Activated CD4-positive, alpha-beta T cell treated with anti-CD3 and anti-CD28 coated beads, Interleukin-2, Interleukin-6, amounts not matched to agents 100 ng/mL and 50 ng/mL, durations not matched to agents 16 hours and 8 hours (primary cell): Measurements from ENCODE around the gene ATP11C.

ENCODE experiments used
- DNase-seq: peaks from one replicate; pipeline ENCODE4 v3.0.0-alpha.2; 2020

Gene ATP11C

GRCh38 chrX:139802048-139802447 lies 130.8 kb downstream of the ATP11C start:
- DNase-seq, result no peak

- no peak for DNase-seq
Observed at GRCh38 chrX:139801397-139801813, 131.4 kb downstream of the ATP11C start.

GRCh38 chrX:139798701-139799100 lies 134.2 kb downstream of the ATP11C start:
- DNase-seq, result no peak

- DNase-seq, result peak; percentile 26
Observed at GRCh38 chrX:139795196-139795595, 137.7 kb downstream of the ATP11C start.

- no peak for DNase-seq
Observed at GRCh38 chrX:139787601-139788000, 145.3 kb downstream of the ATP11C start.

DNA sequence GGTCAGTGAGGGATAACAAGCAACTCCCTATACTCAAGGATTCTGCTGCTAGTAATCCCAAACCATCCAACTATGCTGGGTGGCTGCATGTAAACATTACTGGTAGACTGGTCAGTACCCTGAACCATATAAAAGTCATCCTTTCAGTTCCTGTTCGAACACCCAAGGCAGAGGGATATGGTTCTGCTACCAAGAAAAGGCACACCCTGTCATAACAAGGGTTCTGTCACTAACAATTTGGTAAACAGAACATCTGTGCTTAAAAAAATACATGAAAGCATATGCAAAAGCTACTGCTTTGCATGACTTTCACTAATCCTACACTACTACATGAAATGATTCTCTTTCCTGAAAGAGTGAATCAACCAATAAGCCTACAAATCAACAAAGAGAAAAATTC lies 148.0 kb downstream of the ATP11C start:
- DNase-seq, result no peak

GRCh38 chrX:139783959-139784358 lies 148.9 kb downstream of the ATP11C start:
- DNase-seq, result no peak

DNA sequence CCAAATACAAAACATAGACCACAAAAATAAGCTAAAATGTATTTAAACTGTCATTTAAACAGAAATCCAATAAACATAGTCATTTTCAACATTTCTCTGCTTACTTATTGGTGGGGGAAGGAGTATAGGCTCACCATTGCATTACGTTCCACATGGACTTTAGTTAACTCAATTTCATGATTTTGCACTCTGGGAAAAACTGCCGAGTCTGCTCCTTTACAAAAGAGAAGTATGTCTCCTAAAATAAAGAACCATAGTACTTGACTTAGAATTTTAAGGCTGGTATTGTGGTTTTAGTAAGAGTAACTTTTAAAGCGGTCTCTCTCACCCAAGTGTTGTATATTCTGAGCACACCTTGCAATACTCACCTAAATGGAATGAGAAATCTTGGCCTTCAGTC lies 149.8 kb downstream of the ATP11C start:
- no peak for DNase-seq

DNA sequence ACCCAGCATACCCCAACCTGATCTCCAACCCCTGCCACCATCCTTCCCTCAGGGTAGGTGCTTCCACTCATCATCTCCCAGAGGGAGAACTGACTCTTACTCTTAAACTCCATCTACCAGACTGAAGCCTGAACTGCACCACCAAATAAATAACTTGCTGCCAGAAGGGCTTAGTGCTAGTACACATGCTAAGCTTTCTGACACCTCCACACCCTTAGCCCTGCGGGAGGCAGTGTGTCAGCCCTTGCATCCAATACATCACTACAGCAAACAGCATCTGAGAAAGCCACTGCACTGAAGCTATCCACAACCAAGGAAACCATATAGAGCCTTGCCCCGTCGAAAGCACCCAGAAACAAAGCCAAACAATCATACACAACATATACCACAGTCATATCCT lies 156.3 kb downstream of the ATP11C start:
- DNase-seq, result no peak

GRCh38 chrX:139770366-139770765 lies 162.5 kb downstream of the ATP11C start:
- no peak for DNase-seq

DNA sequence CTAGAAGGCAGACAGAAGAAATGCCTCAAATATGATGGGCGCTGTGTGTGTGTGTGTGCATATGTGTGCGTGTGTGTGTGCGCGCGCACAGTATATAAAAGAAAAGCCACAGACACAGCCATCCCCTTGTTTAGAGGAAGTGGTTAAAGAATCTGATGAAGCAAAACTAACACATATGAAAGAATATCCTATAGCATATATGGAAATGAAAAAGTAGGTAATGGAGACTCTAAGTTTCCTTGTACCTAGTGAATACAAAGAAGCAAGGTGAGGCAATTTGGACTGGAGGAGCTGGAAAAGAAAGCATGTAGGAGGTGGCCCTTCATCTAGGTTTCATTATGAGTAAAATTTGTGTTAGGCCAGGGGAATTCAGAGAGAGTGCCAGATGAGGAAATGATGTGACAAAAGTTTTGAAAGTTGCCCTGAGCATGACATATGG lies 166.3 kb downstream of the ATP11C start:
- peak; percentile 39 for DNase-seq

DNA sequence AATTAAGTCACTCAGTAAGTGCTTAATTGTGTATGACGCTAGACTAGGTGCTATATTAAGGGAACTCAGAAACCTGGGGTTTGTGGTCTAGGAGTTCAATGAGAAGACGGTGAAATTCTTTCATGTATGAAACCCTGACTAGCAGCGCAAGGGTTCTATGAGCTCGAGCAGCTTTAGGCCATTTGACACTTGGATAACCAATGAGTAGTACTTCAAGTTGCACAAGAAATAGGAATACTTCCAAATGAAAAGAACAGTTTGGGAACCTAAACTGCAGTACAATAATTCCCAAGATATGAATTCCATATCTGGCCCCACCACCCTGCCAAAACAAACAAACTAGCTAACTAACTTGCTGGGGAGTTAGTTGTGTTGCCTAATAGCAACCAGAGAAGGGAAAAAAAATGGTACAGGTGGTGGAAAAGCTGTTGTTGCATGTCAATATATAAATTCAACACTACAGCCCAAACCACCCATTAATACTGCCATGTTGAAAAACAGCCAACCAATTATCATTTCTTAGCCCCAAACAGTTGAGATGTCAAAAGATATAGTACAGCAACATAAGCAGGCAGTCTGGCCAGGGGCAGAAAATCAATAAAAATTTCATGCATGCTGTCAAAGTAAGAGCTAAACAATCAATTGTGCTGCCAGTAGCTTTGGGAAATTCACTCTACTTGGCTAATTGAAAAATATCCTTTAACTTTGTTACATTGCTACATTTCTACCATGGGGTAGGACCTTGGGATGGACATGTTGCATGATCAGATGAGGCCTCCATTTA lies 170.3 kb downstream of the ATP11C start:
- no peak for DNase-seq

DNA sequence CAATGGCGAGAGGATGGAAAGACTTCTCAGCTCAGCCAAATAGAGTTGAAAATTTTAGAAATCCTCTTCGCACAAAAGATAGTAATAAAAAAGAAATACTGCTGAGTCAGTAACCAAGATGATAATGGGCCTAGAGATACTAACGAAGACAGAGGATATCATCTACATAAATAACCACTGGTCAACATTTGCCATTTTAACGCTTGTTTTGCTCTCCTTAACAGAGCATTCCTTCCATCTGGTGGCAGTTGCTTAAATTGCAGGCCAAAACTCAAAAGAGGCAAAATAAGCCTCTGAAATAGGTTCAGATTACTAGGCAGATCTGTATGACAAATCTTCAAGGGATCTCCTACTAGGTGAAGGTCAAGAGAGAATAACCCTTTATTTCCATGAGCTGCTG lies 173.2 kb downstream of the ATP11C start:
- peak; percentile 12 for DNase-seq

- no peak for DNase-seq
Observed at GRCh38 chrX:139758809-139759208, 174.0 kb downstream of the ATP11C start.

DNA sequence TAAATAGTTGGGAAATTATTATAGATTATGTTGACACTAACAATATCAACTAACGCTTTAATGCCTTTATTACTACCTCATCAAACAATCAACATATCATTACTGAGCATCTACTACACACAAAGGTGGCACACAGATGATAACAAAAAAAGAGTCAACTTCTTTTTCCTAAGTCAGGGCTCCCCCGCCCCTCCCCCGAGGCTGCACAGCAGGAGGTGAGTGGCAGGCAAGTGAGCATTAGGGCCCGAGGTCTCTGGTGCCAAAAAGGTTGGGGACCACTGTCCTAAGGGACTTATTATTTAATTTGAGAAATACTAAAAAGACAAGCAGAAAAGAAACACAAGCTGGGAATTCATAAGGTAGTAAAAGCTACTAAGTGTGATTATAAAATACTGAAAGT lies 174.6 kb downstream of the ATP11C start:
- no peak for DNase-seq

DNA sequence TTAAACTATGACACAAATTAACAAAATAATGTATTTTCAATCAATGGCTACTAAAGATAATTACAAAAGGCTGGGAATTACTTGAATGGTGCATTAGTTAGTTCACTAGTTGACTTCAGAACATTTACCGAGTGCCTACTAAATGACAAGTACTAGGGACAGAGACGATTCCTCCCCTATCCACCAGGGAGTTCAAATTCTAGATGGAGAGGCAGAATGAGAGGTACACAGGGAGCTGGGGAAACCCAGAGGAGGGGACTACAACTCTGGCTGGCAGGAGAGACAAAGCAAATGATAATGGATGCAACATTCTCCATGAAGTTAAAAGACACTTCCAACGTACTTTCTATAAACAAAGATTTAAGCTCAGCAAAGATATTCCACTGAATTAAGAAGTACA lies 181.8 kb downstream of the ATP11C start:
- DNase-seq, result no peak

- no peak for DNase-seq
Observed at GRCh38 chrX:139750390-139750789, 182.5 kb downstream of the ATP11C start.

DNA sequence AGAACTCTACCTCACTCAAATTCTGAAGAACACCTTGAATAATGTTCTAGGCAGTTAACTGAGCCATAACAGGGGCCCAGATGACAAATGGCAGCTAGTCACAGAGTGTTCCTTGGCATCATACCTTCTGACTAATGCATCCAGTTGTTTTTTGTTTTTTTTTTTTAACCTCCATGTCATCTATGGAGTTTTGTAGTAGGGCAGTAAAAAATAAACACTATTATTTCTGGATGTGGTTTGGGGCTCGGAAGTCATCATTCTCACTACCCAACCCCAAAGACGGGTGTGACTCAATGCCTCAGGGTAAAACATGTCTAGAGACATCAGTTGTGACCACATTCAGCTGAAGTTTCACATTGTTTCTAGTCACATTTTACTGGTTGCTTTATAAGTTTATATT lies 193.7 kb downstream of the ATP11C start:
- DNase-seq, result peak; percentile 61

DNA sequence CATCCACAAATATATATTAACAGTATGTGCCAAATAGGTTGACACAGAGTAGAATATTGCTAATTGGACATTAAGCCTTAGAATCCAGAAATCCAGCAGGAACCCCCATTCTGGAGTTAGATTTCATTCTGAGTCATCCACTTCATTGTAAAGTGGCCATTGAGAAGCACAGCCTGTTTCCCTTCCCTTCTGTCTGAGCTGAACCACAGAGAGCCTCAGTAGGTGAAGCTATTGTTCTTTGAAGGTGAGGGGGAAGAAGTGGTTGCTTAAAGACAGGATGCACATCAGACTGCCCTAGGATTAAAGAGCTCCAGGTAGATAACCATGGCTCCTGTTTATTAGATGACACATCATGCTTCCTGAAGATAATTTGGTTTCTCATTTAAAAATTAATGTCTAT lies 194.3 kb downstream of the ATP11C start:
- peak; percentile 4 for DNase-seq

GRCh38 chrX:139736151-139736550 lies 196.7 kb downstream of the ATP11C start:
- DNase-seq, result no peak

DNA sequence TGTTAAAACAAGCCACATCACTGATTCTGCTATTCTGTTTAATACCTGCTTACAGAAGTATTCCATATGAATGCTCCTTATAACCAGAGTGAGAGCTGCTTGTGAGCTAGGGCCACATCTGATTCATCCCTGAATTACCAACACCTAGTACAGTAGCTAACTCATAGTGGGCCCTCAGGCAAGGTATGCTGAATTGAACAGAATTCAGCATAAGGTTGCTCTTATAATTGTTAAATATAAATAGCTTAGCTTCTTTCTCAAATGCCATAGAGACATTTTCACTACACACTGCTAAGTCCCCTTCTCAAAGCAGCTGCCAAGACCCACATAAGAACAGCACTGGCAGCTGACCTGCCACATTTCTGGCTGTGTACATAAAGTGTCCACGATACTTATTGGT lies 197.9 kb downstream of the ATP11C start:
- no peak for DNase-seq

GRCh38 chrX:139725720-139726119 lies 207.1 kb downstream of the ATP11C start:
- DNase-seq, result no peak

DNA sequence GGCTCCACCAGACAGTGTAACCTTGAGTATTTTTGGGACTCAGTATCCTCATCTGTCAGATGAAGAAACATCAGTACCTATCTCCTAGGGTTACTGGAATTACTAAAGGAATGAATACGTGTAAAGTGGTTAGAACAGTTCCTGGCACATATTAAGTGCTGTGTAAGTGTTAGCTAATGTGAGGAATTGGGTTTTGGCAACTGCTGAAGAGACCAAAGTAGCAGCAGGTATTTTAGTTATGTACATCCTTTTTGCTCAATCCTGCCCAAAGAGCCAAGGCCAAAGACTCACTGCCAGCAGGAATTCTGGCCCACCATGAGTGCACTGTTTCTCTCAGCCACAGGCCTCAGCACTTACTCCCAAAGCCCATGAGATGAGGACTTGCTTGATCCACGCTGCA lies 208.2 kb downstream of the ATP11C start:
- DNase-seq, result no peak

- DNase-seq, result no peak
Observed at GRCh38 chrX:139720979-139721378, 211.9 kb downstream of the ATP11C start.

- DNase-seq, result no peak
Observed at GRCh38 chrX:139720136-139720535, 212.7 kb downstream of the ATP11C start.
